GM21723 (cell line): ENCODE results near the gene ZNF649.

Experiments
- ATAC-seq: cut with Tn5 transposase; IDR thresholded peaks from one replicate; pipeline ENCODE4 v1.9.1; 2021; ENCODE audit warnings: mild to moderate bottlenecking, moderate library complexity; ENCODE audit not compliant: unreplicated experiment

ZNF649 gene

GRCh38 chr19:51889934-51890333 lies 14.9 kb downstream of the ZNF649 start:
- no peak for ATAC-seq

- ATAC-seq = no peak
Observed at GRCh38 chr19:51887522-51888498, 17.0 kb downstream of the ZNF649 start, which contains the start of gene ZNF577. TSS of gene ZNF577 (minus strand) at chr19:51887951. CDS start at chr19:51880382, 7,569 bp downstream.

- ATAC-seq = no peak
Observed at GRCh38 chr19:51884713-51885112, 20.1 kb downstream of the ZNF649 start.

- ATAC-seq = no peak
Observed at GRCh38 chr19:51882518-51882917, 22.3 kb downstream of the ZNF649 start.

GRCh38 chr19:51873097-51873496 lies 31.7 kb downstream of the ZNF649 start:
- ATAC-seq = no peak

GRCh38 chr19:51861870-51862622 lies 42.8 kb downstream of the ZNF649 start:
- ATAC-seq = no peak
